Head of caudate nucleus (tissue), 42 donors: Measurements from ENCODE around the gene SORCS2.
A peak's percentile ranks its signal among the peaks of the same experiment; 100 is the strongest.

ENCODE experiments used
- DNase-seq, 42 donors: peaks; one replicate each; pipeline versions ENCODE4 v3.0.0 to v3.0.0-alpha.2; 2020 to 2021; ENCODE audit warnings: mixed read lengths in 7 of 42
- intact Hi-C: fragments of 100-400 bp; cut with DNase I; formaldehyde crosslinking; loops from one replicate; pipeline ENCODE4 v1.15.0; 2022

SORCS2 gene

GRCh38 chr4:7362341-7362740 is 170.0 kb downstream of the SORCS2 start:
- DNase-seq: peak in 15 of 42 donors; percentile 18 to 79 (median 58)
- intact Hi-C loops: no loop called here

DNA sequence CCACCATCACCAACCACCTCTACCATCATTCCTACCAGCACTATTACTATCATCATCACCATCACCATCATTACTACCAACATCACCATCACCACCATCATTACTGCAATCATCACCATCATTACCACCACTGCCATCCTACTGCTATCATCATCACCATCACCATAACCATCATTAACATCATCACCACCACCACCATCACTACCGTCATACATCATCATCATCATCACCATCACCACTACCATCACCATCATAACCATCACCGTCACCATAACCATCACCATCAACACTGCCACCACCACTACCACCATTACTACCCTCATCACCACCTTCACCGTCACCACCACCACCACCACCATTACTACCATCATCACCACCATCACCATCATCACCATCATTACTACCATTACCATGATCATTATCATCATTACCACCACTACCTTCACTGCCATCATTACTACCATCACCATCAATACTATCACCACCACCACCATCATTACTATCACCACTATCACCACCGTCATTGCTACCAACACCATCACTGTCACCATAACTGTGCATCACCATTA is 170.6 kb downstream of the SORCS2 start:
- intact Hi-C loops: no loop called here

GRCh38 chr4:7364979-7365378 is 172.6 kb downstream of the SORCS2 start:
- intact Hi-C loops: no loop called here
- peak in 7 of 42 donors; percentile 4 to 36 (median 11) for DNase-seq

More for the DNA sequence above, 170.6 kb downstream of the SORCS2 start:
- no peak for DNase-seq

- peak; percentile 61 to 96 (median 86) for DNase-seq
These were observed 173.3 kb downstream of the SORCS2 start for GRCh38 chr4:7365462-7366179.

GRCh38 chr4:7366180-7366945 is 174.0 kb downstream of the SORCS2 start:
- peak in 6 of 42 donors; percentile 4 to 31 (median 6) for DNase-seq
- intact Hi-C loops: no loop called here

More at GRCh38 chr4:7365462-7366179, 173.3 kb downstream of the SORCS2 start:
- intact Hi-C loops: no loop called here

- peak in 4 of 42 donors; percentile 0 to 3 (median 2) for DNase-seq
- intact Hi-C loops: no loop called here
These were observed 174.6 kb downstream of the SORCS2 start for GRCh38 chr4:7366954-7367353.

DNA sequence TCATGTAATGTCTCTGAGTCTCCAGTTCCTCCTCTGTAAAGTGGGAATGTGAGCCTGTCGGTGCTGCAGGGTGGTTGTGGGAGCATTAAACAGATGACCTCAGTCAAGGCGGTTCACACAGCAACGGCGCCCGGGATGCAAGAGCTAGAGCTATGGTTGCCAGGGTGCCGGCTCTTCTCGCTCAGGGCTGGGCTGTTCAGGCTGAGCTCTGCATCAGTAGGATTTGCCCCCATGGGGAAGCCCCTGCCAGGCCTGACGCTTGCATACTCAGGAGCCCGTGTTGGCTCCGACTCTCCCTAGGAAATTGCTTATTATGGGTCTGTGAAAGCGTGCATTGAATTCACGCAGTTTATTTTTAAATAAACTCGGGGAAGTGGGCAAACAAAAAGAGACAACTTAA is 175.1 kb downstream of the SORCS2 start:
- intact Hi-C loops: no loop called here
- peak in 12 of 42 donors; percentile 8 to 77 (median 46) for DNase-seq

GRCh38 chr4:7367864-7368277 is 175.5 kb downstream of the SORCS2 start:
- intact Hi-C loops: no loop called here
- peak in 4 of 42 donors; percentile 2 to 8 (median 4) for DNase-seq

DNA sequence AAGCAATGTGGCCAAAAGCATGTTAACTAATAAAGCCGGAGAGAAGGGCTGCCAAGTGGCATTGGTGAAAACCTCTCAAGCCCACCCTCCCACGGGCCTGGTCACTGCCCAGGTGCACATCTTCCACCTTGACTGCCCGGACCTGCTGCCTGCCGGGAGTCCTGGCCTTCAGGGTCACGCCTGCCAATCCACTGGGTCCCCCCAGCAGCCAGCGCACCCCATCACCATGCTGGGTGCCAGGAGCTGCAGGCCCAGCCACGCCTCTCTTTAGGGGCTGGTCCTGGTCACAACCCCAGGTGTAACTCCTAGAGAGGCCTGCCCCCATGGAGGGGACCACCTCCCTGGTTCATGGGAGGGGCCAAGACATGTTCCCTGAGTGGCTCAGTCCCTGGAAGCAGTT is 176.0 kb downstream of the SORCS2 start:
- peak in 3 of 42 donors; percentile 2 to 5 (median 3) for DNase-seq
- intact Hi-C loops: no loop called here

- intact Hi-C loops: no loop called here
- peak in 2 of 42 donors; percentile 2 to 5 for DNase-seq
These were observed 177.2 kb downstream of the SORCS2 start for GRCh38 chr4:7369511-7369910.

DNA sequence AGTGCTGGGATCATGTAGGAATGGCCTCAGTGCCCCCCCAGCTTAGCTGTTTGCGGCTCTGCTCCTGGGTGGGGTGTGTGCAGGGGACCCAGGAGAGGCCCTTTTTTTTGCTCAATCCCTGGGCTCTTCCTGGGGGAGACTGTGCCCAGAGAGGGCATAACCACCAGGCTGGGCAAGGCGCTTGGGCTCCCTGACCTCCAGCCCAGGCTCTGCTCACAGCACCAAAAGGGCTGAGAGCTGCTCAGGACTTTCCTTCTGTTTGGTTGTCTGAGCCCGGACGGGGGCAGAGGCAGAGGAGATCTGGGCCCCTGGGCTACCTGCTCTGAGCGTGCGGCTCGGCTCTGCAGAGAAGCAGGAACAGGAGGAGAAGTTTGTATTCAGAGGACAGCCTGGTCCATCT is 177.7 kb downstream of the SORCS2 start:
- intact Hi-C loops: no loop called here
- peak in 2 of 42 donors; percentile 2 to 4 for DNase-seq

DNA sequence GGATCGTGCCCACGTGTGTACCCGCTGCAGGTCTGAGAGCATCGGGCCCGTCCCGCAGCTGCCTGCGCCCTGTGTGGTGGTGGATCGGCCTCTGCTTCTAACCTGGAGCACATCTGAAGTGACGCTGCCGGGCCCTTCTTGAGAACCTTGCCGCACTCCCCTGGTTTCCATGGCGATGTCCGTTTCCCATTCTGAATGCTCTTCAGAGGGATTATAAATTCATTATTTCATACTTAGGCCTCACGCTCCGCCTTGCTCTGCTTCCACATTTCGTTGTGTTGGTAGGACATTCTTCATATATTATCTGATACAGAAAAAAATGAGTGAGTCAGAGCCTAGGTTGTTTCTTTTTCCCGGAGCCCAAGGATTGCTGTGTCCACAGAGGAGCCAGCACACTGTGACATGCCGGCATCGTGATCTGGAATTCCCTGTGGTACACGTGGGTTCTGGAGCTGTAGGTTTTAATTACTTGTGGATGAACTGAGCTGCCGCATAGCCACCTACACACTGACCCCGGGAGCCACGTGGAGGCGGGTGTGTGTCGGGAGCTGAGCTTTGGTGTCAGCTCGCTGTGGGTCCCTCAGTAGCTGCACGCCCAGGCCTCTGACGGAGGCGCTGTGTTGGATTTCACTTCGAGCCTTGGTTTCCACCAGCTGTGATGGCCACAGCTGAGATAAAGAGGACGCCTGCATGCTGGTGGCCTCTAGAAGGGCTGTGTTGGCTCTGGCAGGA is 179.0 kb downstream of the SORCS2 start:
- DNase-seq: peak in 1 of 42 donors; percentile 7
- intact Hi-C loops: no loop called here

DNA sequence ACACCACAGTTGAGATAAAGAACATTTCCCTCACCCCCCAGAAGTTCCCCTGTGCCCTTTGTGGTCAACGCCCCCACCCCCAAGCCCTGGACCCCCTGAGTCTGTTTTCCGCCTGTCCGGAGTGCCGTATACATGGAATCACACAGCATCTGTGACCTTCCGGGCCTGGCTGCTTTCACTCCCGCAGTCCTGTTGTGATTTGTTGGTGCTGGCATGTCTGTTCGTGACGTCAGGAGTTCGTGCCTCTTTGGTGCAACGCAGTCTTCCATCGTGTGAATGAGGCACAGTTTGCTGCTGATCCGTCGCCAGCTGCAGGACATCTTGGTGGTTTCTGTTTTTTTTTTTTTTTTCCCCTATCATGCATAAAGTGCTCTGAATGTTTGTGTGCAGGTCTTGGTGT is 180.3 kb downstream of the SORCS2 start:
- no peak for DNase-seq
- intact Hi-C loops: no loop called here

GRCh38 chr4:7374571-7374970 is 182.2 kb downstream of the SORCS2 start:
- intact Hi-C loops: no loop called here
- no peak for DNase-seq

GRCh38 chr4:7375427-7375826 is 183.1 kb downstream of the SORCS2 start:
- intact Hi-C loops: no loop called here
- DNase-seq: peak in 4 of 42 donors; percentile 40 to 68 (median 53)

DNA sequence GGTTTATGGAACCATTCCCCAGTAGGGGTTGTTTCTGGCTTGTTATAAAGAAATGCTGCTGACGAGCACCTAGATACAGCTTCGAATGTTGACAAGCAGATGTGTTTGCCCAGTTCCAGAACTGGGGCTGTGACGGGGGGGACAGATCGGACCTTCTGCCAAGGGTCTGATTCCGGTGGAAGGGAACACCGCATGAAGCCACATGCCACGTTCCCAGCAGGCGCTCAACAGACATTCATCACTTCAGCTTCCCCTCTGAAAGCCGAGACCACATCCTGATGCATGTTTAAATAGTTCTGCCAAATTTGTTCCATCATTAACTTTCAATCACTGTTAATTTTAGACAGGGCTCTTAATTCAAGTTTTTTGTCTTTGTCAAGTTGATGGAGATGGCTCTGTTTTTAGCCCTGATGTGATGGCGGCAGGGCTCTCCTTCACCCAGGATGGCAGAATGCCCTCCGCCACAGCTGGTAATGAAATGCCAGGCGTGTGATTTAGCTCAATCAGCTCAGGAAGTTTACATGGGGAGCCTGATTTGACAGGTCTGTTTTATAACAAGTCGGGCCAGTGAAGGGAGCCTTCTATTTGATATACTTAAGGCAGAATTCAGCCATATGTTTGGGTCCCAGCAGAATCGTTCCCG is 185.0 kb downstream of the SORCS2 start:
- DNase-seq: peak in 1 of 42 donors; percentile 2
- intact Hi-C loops: no loop called here

- DNase-seq: peak in 4 of 42 donors; percentile 4 to 29 (median 14)
- intact Hi-C loops: no loop called here
These were observed 186.8 kb downstream of the SORCS2 start for GRCh38 chr4:7379186-7379585.

DNA sequence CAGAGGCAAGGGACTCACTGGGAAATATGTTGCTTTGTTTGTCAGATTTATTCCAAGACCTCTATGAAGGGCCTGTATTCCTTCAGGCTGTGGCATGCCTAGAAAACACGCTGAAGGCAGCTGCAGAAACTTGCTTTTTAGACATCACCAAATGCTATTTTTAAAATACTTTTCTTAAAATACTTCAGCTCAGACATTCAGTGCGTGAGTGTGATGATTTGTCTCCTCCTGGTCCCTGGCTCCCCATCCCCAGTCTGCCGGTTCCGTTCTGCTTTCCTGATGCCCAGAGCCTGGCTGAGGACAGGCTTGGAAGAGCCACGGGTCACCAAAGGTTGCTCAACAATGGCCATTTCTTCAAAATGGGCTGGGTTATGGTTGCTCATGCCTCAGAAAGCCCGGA is 187.4 kb downstream of the SORCS2 start:
- intact Hi-C loops: no loop called here
- DNase-seq: peak in 15 of 42 donors; percentile 4 to 53 (median 17)
